Coronary artery (tissue), 2 donors: ENCODE data around the gene ZFYVE9.
A peak's percentile ranks its signal among the peaks of the same experiment; 100 is the strongest.

Source experiments
- DNase-seq: peaks from one replicate; pipeline ENCODE4 v3.0.0-alpha.2; 2017; ENCODE audit warnings: low spot score
- H3K27ac ChIP-seq, 2 donors: fragments of 200-600 bp; sonication (generic); one replicate each; pipeline ENCODE4 v1.5.1; 2016 to 2019
- H3K4me3 ChIP-seq: fragments of 200-600 bp; sonication (generic); 2 replicates; pipeline ENCODE4 v1.5.1; 2016; ENCODE audit warnings: mild to moderate bottlenecking, moderate library complexity
- TF ChIP-seq, protein P1 (sequence below): fragments of 200-600 bp; sonication (generic); IDR thresholded peaks from one replicate; pipeline ENCODE4 v1.5.1; 2019; ENCODE audit warnings: antibody characterized with exemption

The ZFYVE9 gene

DNA sequence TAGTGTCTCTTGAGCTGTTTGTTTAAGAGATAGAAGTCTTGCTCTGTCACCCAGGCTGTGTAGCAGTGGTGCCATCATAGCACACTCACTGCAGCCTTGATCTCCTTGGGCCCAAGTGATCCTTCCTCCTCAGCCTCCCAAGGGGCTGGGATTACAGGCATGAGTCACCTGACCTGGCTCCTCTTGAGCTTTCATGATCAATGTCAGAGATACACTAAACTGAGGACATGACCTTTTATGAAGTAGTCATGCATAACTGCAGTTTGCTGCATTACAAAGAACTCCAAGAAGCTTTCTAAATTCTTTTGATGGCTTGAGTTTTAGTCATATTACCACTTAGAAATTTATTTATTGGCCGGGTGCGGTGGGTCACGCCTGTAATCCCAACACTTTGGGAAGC is 146.4 kb downstream of the ZFYVE9 start:
- DNase-seq: no peak
- no peak overlapping the region for H3K4me3 ChIP-seq
- H3K27ac ChIP-seq: no peak overlapping the region
- TF ChIP-seq, protein P1, sequence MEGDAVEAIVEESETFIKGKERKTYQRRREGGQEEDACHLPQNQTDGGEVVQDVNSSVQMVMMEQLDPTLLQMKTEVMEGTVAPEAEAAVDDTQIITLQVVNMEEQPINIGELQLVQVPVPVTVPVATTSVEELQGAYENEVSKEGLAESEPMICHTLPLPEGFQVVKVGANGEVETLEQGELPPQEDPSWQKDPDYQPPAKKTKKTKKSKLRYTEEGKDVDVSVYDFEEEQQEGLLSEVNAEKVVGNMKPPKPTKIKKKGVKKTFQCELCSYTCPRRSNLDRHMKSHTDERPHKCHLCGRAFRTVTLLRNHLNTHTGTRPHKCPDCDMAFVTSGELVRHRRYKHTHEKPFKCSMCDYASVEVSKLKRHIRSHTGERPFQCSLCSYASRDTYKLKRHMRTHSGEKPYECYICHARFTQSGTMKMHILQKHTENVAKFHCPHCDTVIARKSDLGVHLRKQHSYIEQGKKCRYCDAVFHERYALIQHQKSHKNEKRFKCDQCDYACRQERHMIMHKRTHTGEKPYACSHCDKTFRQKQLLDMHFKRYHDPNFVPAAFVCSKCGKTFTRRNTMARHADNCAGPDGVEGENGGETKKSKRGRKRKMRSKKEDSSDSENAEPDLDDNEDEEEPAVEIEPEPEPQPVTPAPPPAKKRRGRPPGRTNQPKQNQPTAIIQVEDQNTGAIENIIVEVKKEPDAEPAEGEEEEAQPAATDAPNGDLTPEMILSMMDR: no peak

DNA sequence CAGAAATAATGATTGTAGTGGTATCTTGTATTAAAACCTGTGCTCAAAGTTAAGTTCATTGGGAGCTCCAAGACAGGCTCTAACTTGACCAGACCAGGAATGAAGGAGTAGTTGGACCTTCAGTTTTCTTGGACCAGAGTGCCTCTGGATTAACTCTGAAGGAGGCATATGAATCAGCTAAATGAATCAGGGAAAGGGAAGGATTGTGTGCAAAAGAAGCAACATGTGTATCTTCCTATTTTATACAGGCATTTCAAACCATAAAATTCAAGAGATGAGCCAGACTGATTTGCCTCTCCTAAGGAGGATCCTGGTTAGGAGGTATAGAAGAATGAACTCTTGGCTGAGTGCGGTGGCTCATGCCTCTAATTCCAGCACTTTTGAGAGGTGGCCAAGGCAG is 152.7 kb downstream of the ZFYVE9 start:
- no peak overlapping the region for H3K27ac ChIP-seq
- H3K4me3 ChIP-seq: no peak overlapping the region
- TF ChIP-seq, protein P1: no peak
- DNase-seq: no peak

- Histone ChIP-seq H3K4me3 (no peak overlapping the region), H3K27ac (no peak overlapping the region)
- DNase-seq: no peak
- TF ChIP-seq, protein P1: peak; percentile 68
Measured at GRCh38 chr1:52296345-52296744, 154.5 kb downstream of the ZFYVE9 start.

GRCh38 chr1:52305417-52306226 is 163.7 kb downstream of the ZFYVE9 start:
- Histone ChIP-seq H3K27ac (no peak overlapping the region), H3K4me3 (no peak overlapping the region)
- TF ChIP-seq, protein P1: no peak
- DNase-seq: no peak

DNA sequence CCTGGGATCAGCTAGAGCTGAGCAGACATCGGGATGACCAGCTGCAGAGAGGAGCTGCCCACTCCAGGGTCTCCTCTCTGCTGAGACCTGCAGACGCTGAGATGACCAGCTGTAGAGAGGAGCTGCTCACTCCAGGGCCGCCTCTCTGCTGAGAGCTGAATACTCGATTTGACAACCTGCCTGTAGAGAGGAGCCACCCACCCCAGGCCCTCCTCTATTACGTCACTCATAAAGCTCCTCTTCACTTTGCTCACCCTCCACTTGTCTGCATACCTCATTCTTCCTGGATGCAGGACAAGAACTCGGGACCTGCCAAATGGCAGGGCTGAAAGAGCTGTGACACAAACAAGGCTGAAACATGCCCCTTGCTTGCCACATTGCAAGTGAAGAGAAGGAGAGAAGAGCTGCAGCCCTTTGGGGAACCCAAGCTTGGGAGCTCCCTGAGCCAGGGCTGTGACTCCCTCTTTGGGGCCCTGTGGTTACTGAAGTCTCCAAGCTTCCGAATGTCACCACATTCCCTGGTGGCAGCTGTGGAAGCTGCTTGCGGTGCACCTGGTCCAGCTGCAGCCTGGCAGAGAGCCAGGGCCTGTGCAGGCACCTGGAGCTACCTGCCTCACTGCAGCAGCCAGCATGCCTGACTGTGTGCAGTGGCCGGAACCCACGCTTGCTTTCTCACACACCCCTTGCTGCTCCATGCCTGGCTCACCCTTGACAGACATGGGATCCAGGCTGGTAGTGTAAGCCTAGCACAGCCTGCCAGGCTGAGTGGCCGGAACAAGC is 164.5 kb downstream of the ZFYVE9 start:
- Histone ChIP-seq H3K27ac (no peak overlapping the region), H3K4me3 (no peak overlapping the region)
- TF ChIP-seq, protein P1: no peak
- no peak for DNase-seq

DNA sequence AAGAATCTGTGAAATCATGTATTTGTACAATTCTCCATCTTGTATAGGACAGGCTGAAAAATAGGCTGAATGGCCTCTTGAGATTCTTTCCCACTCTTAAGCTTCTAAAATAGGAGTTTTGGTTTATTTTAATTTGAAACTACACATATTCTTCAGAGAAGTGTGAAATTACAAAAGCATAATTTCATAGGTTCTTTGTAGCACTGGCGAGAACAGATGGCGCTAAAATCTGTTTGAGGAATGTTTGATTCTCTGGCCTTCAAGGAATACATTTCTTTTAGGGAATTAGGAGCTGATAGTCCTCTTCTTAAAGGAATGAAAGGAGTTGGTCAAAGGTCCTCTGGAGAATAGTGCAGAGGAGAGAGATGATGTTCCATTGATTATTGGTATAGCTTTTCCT is 179.2 kb downstream of the ZFYVE9 start:
- Histone ChIP-seq H3K4me3 (no peak overlapping the region), H3K27ac (no peak overlapping the region)
- no peak for DNase-seq
- TF ChIP-seq, protein P1: no peak
